KG1 (cell line): ENCODE measurements around the gene MANF.

ENCODE experiments used
- DNase-seq: peaks from one replicate; lab custom pipeline; 2025; lab: John Stamatoyannopoulos, UW

The MANF gene

GRCh38 chr3:51436998-51437639 is 52.0 kb downstream of the MANF start:
- DNase-seq: no peak
